RWPE2 (cell line): ENCODE data around the gene GLCE.

Experiments used
- ATAC-seq: fragments of 200-7000 bp; cut with Tn5 transposase; 3 replicates; pipeline ENCODE4 v1.9.1; 2021; ENCODE audit warnings: low read depth
- DNase-seq: peaks from one replicate; pipeline ENCODE4 v3.0.0-alpha.2; 2020; ENCODE audit warnings: low spot score
- H3K27ac ChIP-seq: fragments of 450-650 bp; 2 replicates; pipeline ENCODE4 v1.5.1; 2017; ENCODE audit warnings: mild to moderate bottlenecking; ENCODE audit not compliant: poor library complexity, severe bottlenecking
- H3K27me3 ChIP-seq: fragments of 250-450 bp; sonication (Bioruptor Pico); 2 replicates; pipeline ENCODE4 v1.5.1; 2021; ENCODE audit warnings: mild to moderate bottlenecking, moderate library complexity; ENCODE audit not compliant: insufficient read depth, poor library complexity, severe bottlenecking
- H3K36me3 ChIP-seq: fragments of 250-450 bp; sonication (Bioruptor Pico); 2 replicates; pipeline ENCODE4 v1.5.1; 2020; ENCODE audit warnings: low read depth, mild to moderate bottlenecking, moderate library complexity
- H3K4me1 ChIP-seq: fragments of 250-450 bp; sonication (Bioruptor Pico); 2 replicates; pipeline ENCODE4 v1.5.1; 2021; ENCODE audit warnings: mild to moderate bottlenecking, moderate library complexity; ENCODE audit not compliant: insufficient read depth, poor library complexity, severe bottlenecking
- H3K4me3 ChIP-seq: fragments of 250-450 bp; sonication (Bioruptor Pico); 2 replicates; pipeline ENCODE4 v1.5.1; 2021; ENCODE audit warnings: mild to moderate bottlenecking, moderate library complexity; ENCODE audit not compliant: severe bottlenecking
- H3K9me3 ChIP-seq: fragments of 250-450 bp; sonication (Bioruptor Pico); 2 replicates; pipeline ENCODE4 v1.5.1; 2021; ENCODE audit warnings: mild to moderate bottlenecking, moderate library complexity; ENCODE audit not compliant: severe bottlenecking
- CTCF ChIP-seq: fragments of 450-650 bp; IDR thresholded peaks from one replicate; pipeline ENCODE4 v1.5.1; 2017; ENCODE audit warnings: mild to moderate bottlenecking, moderate library complexity; ENCODE audit not compliant: poor library complexity, severe bottlenecking

Gene GLCE

GRCh38 chr15:69236505-69236904 lies 76.1 kb downstream of the GLCE start:
- Histone ChIP-seq H3K27me3 (no peaks in the 10 kb centered on the region), H3K27ac (no peak overlapping the region), H3K4me3 (no peak overlapping the region), H3K36me3 (no peaks in the 10 kb centered on the region), H3K9me3 (no peaks in the 10 kb centered on the region), H3K4me1 (peaks cover 6% of the 10 kb centered on the region)
- DNase-seq: no peak
- ATAC-seq: peak; percentile 38; the same call in 2 of the 3 replicates
- no peak for TF ChIP-seq CTCF

DNA sequence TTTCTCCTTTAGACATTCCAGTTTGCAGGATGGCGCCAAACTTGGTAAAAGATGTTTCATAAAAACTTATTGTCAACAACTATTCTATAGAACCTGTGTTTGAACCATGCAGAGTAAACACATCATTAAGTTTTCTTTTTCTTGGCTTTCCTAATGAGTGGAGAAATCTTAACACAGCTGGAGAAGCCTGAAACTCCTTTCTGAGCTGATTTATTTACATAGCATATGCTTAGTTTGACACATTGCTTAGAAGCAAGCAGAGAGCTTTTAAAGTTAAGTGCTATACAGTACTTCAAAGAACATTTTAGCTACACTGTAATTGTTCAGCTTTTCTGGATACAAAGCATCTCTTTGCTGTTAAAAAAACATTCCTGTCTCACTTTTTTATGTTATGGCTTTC lies 77.3 kb downstream of the GLCE start:
- Histone ChIP-seq H3K9me3 (no peaks in the 10 kb centered on the region), H3K27me3 (no peaks in the 10 kb centered on the region), H3K27ac (no peak overlapping the region), H3K4me1 (no peaks in the 10 kb centered on the region), H3K36me3 (no peaks in the 10 kb centered on the region), H3K4me3 (no peak overlapping the region)
- ATAC-seq (no peak), DNase-seq (no peak)
- no peak for TF ChIP-seq CTCF

DNA sequence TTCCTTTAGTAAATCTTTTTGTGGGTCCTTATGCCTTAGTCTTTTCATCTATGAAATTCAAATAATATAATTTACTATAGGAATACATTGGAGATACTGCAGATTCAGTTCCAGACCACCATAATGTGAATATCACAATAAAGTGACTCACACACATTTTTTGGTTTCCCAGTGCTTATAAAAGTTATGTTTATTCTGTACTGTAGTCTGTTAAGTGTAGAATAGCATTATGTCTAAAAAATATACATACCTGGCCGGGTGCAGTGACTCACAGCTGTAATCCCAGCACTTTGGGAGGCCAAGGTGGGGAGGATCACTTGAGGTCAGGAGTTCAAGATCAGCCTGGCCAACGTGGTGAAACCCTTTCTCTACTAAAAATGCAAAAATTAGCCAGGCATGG lies 84.4 kb downstream of the GLCE start:
- Histone ChIP-seq H3K27ac (no peak overlapping the region), H3K9me3 (no peaks in the 10 kb centered on the region), H3K4me3 (no peak overlapping the region), H3K27me3 (no peaks in the 10 kb centered on the region), H3K36me3 (no peaks in the 10 kb centered on the region), H3K4me1 (peaks cover 6% of the 10 kb centered on the region)
- no peak for DNase-seq
- TF ChIP-seq CTCF: no peak
- ATAC-seq: peak; percentile 64

DNA sequence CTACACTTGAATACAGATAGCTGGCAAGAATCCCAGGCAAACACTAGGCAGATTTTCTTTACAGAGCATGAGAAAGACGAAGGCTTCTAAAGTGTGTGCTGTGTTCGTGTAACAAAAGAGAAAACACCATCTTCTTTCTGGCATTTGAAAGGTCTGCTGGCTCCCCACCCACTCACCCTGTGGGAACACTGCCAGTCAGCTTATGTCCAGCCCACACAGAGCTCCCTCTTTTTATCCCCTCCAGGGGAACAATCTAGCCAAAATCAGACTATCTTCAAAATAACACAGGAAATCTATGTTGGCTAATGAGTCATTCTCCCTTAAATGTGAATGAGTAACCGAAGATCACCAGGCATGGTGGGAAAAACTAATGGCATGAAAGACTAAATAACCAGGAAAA lies 92.7 kb downstream of the GLCE start:
- no peak for DNase-seq

More for the DNA sequence above, 92.7 kb downstream of the GLCE start:
- Histone ChIP-seq H3K27me3 (no peaks in the 10 kb centered on the region), H3K36me3 (no peaks in the 10 kb centered on the region; the same call in 1 of the 2 replicates), H3K4me1 (peaks cover 11% of the 10 kb centered on the region), H3K9me3 (no peaks in the 10 kb centered on the region), H3K4me3 (no peak overlapping the region), H3K27ac (peak overlapping the region; percentile 39)
- TF ChIP-seq CTCF: no peak
- peak; percentile 95 for ATAC-seq
